ENCODE results near the gene MAML2. TPM values are rescaled to one million over a fixed set of nuclear protein-coding genes. Genes with fewer than 3 reads are reported as not detected.

Gene MAML2
- total and polyA plus RNA-seq, 2 experiments from 2014 or later: 2.0 to 7.1 TPM

DNA sequence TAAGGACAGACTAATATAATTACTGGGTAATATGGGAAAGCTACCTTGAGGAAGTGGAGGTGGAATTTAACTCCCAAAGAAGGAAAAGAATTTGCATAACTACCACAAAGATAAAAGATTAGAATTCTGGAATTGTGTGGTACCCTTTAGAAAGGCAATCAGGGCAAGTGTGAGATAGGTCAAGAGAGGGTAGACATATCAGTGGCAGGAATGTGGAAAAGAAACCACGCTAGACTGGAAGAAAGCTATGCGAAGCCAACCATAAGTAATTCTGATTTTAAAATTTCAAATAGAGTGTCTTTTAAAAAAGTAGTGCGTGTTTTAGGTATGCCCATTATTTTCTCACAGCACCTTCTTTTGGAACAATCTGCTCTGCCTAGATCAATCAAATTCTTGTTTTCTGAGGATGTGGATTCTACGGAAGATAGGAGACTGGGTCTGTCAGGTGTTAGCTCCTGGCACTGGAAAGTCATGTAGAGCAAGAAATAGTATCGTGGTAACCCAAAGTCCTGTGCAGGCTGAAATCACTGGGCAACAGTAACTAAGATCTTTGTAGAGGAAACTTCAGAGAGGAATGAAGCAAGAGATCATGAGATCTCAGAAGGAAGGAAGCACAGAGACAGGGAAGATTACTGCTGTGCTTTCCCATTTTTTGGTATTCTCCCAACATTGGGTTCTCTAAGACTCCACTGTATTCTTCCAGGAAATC lies 307.8 kb downstream of the MAML2 start:
- no peaks in the 10 kb centered on the region for H3K79me2 ChIP-seq (replicated peaks; ENCODE audit: insufficient read depth)
- no peaks in the 10 kb centered on the region for H3K36me3 Mint-ChIP-seq (ENCODE audit: low read depth)
- peaks cover 7% of the 10 kb centered on the region; the same call in 1 of the 2 replicates for H3K4me1 ChIP-seq (ENCODE audit: insufficient read depth)
- no peak overlapping the region for H2AFZ ChIP-seq
- no peaks in the 10 kb centered on the region for H3K36me3 ChIP-seq (ENCODE audit: insufficient read depth)
- no peaks in the 10 kb centered on the region for H3K9me3 Mint-ChIP-seq
- no peak overlapping the region for H3K4me2 ChIP-seq
- no peaks in the 10 kb centered on the region for H3K27me3 ChIP-seq (ENCODE audit: insufficient read depth)
- H3K27ac ChIP-seq (ENCODE audit: low read depth): no peak overlapping the region
- DNase-seq (ENCODE audit: low spot score): no peak
- no peak for ATAC-seq
- H3K4me3 ChIP-seq: no peak overlapping the region
- TF ChIP-seq, protein P1, sequence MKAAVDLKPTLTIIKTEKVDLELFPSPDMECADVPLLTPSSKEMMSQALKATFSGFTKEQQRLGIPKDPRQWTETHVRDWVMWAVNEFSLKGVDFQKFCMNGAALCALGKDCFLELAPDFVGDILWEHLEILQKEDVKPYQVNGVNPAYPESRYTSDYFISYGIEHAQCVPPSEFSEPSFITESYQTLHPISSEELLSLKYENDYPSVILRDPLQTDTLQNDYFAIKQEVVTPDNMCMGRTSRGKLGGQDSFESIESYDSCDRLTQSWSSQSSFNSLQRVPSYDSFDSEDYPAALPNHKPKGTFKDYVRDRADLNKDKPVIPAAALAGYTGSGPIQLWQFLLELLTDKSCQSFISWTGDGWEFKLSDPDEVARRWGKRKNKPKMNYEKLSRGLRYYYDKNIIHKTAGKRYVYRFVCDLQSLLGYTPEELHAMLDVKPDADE (IDR thresholded peaks at IDR 0.05): no peak
- no peaks in the 10 kb centered on the region for H3K27me3 Mint-ChIP-seq (ENCODE audit: insufficient read depth, low read depth, poor library complexity)
- H3K4me3 Mint-ChIP-seq: no peak overlapping the region
- H4K20me1 ChIP-seq (replicated peaks; ENCODE audit: insufficient read depth): no peaks in the 10 kb centered on the region
- peaks cover 13% of the 10 kb centered on the region for H3K4me1 Mint-ChIP-seq
- no peaks in the 10 kb centered on the region for H3F3A ChIP-seq (replicated peaks; ENCODE audit: low read depth)
- H3K27ac Mint-ChIP-seq: no peak overlapping the region
- no peaks in the 10 kb centered on the region for H3K9me2 ChIP-seq (ENCODE audit: insufficient read depth)

GRCh38 chr11:96033599-96033998 lies 309.4 kb downstream of the MAML2 start:
- Mint-ChIP-seq H3K36me3 (ENCODE audit: low read depth) (no peaks in the 10 kb centered on the region), H3K4me1 (peaks cover 13% of the 10 kb centered on the region), H3K9me3 (no peaks in the 10 kb centered on the region), H3K27me3 (ENCODE audit: insufficient read depth, low read depth, poor library complexity) (no peaks in the 10 kb centered on the region), H3K4me3 (no peak overlapping the region), H3K27ac (no peak overlapping the region; the same call in 1 of the 2 replicates)
- ATAC-seq (no peak), DNase-seq (ENCODE audit: low spot score) (no peak)
- H4K20me1 ChIP-seq (replicated peaks; ENCODE audit: insufficient read depth): no peaks in the 10 kb centered on the region
- no peaks in the 10 kb centered on the region for H3K9me2 ChIP-seq (ENCODE audit: insufficient read depth)
- no peak overlapping the region for H3K4me2 ChIP-seq
- H3K79me2 ChIP-seq (replicated peaks; ENCODE audit: insufficient read depth): no peaks in the 10 kb centered on the region
- no peaks in the 10 kb centered on the region for H3K27me3 ChIP-seq (ENCODE audit: insufficient read depth)
- H3K36me3 ChIP-seq (ENCODE audit: insufficient read depth): no peaks in the 10 kb centered on the region
- no peak overlapping the region for H3K27ac ChIP-seq (ENCODE audit: low read depth)
- H3F3A ChIP-seq (replicated peaks; ENCODE audit: low read depth): no peaks in the 10 kb centered on the region
- H3K4me1 ChIP-seq (ENCODE audit: insufficient read depth): peaks cover 7% of the 10 kb centered on the region; the same call in 1 of the 2 replicates
- no peak overlapping the region for H3K4me3 ChIP-seq
- no peak overlapping the region for H2AFZ ChIP-seq
- TF ChIP-seq EZH2 (IDR thresholded peaks at IDR 0.05; ENCODE audit: low read depth, unreplicated experiment) (no peak), CREB1 (CRISPR knock-in tag; IDR thresholded peaks at IDR 0.05; ENCODE audit: low read depth) (no peak), ZNF114 (CRISPR knock-in tag; IDR thresholded peaks at IDR 0.05) (no peak), EZH2phosphoT487 (IDR thresholded peaks at IDR 0.05; ENCODE audit: unreplicated experiment) (no peak), ZNF462 (CRISPR knock-in tag; IDR thresholded peaks at IDR 0.05) (no peak), NANOG (IDR thresholded peaks at IDR 0.05; ENCODE audit: borderline replicate concordance) (no peak), ZNF331 (CRISPR knock-in tag; IDR thresholded peaks at IDR 0.05; ENCODE audit: low read depth) (no peak), POLR2AphosphoS5 (IDR thresholded peaks at IDR 0.05; ENCODE audit: low read depth) (no peak)
- TF ChIP-seq, protein P1 (IDR thresholded peaks at IDR 0.05): no peak
- TF ChIP-seq, protein P2, sequence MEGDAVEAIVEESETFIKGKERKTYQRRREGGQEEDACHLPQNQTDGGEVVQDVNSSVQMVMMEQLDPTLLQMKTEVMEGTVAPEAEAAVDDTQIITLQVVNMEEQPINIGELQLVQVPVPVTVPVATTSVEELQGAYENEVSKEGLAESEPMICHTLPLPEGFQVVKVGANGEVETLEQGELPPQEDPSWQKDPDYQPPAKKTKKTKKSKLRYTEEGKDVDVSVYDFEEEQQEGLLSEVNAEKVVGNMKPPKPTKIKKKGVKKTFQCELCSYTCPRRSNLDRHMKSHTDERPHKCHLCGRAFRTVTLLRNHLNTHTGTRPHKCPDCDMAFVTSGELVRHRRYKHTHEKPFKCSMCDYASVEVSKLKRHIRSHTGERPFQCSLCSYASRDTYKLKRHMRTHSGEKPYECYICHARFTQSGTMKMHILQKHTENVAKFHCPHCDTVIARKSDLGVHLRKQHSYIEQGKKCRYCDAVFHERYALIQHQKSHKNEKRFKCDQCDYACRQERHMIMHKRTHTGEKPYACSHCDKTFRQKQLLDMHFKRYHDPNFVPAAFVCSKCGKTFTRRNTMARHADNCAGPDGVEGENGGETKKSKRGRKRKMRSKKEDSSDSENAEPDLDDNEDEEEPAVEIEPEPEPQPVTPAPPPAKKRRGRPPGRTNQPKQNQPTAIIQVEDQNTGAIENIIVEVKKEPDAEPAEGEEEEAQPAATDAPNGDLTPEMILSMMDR (conservative IDR thresholded peaks at IDR 0.05; ENCODE audit: low read depth in 2 of 2): no peak

Data from GM23338 (cell line).